Cardiac muscle cell (in vitro differentiated cells and primary cell): ENCODE data around the gene CCBE1. TPM values are rescaled to one million over a fixed set of nuclear protein-coding genes. Genes with fewer than 3 reads are reported as not detected.
A peak's percentile ranks its signal among the peaks of the same experiment; 100 is the strongest.

Experiments used
- DNase-seq, 2 donors: peaks; one replicate each; pipeline versions ENCODE4 v3.0.0 to v3.0.0-alpha.2; 2010 to 2017; ENCODE audit warnings: low read depth in 1 of 2, low spot score in 1 of 2
- H3K27ac ChIP-seq: fragments of 200-600 bp; sonication (generic); 2 replicates; pipeline ENCODE4 v1.5.1; 2016
- H3K27me3 ChIP-seq: fragments of 200-600 bp; sonication (generic); 2 replicates; pipeline ENCODE4 v1.6.0; 2016; ENCODE audit warnings: control low read depth
- H3K36me3 ChIP-seq: fragments of 200-600 bp; sonication (generic); 2 replicates; pipeline ENCODE4 v1.5.1; 2016; ENCODE audit warnings: control low read depth
- H3K4me1 ChIP-seq: fragments of 200-600 bp; sonication (generic); 2 replicates; pipeline ENCODE4 v1.8.1; 2017; ENCODE audit warnings: low read depth, mild to moderate bottlenecking, mixed run types
- H3K4me3 ChIP-seq: fragments of 200-600 bp; sonication (generic); 2 replicates; pipeline ENCODE4 v1.5.1; 2016; ENCODE audit warnings: mild to moderate bottlenecking
- H3K9me3 ChIP-seq: fragments of 200-600 bp; sonication (generic); 2 replicates; pipeline ENCODE4 v1.5.1; 2017; ENCODE audit warnings: low read depth, mild to moderate bottlenecking, control low read depth
- CTCF ChIP-seq: IDR thresholded peaks from 2 replicates; pipeline ENCODE4 v1.5.1; 2012; ENCODE audit warnings: low read depth, mild to moderate bottlenecking, low read length
- polyA plus RNA-seq: library from polyadenylated mRNA; unstranded; fragments of >200 nt; fragmentation: Nextera tagmentation; extraction: Ambion mirVana; gene quantifications from 2 replicates; pipeline ENCODE4 v1.2.1, GENCODE V29; 2016
- total RNA-seq: library from RNA; depleted of rRNA; stranded (reverse); fragments of >200 nt; gene quantifications from 2 replicates; pipeline ENCODE4 v1.2.3, GENCODE V29; 2016

The CCBE1 gene
- total and polyA plus RNA-seq, 2 experiments from 2014 or later: 1.5 to 3.7 TPM

- DNase-seq: no peak
- no peak overlapping the region for H3K4me3 ChIP-seq
- no peak overlapping the region for H3K27ac ChIP-seq
- H3K36me3 ChIP-seq: no peaks in the 10 kb centered on the region
- peaks cover 30% of the 10 kb centered on the region for H3K27me3 ChIP-seq
- no peak for TF ChIP-seq CTCF
- H3K9me3 ChIP-seq: no peaks in the 10 kb centered on the region
- no peaks in the 10 kb centered on the region for H3K4me1 ChIP-seq
Measured at GRCh38 chr18:59729781-59730180, 32.6 kb upstream of the CCBE1 start.

GRCh38 chr18:59728816-59729215, 31.6 kb upstream of the CCBE1 start:
- Histone ChIP-seq H3K4me3 (no peak overlapping the region), H3K27ac (no peak overlapping the region), H3K27me3 (peaks cover 34% of the 10 kb centered on the region), H3K4me1 (no peaks in the 10 kb centered on the region), H3K36me3 (no peaks in the 10 kb centered on the region), H3K9me3 (no peaks in the 10 kb centered on the region)
- no peak for DNase-seq
- TF ChIP-seq CTCF: no peak

GRCh38 chr18:59725142-59725541, 27.9 kb upstream of the CCBE1 start:
- Histone ChIP-seq H3K36me3 (no peaks in the 10 kb centered on the region), H3K9me3 (no peaks in the 10 kb centered on the region), H3K27ac (no peak overlapping the region), H3K4me3 (no peak overlapping the region), H3K4me1 (no peaks in the 10 kb centered on the region), H3K27me3 (peaks cover 17% of the 10 kb centered on the region)
- TF ChIP-seq CTCF: no peak
- DNase-seq: peak in 1 of 2 donors; percentile 38

GRCh38 chr18:59724103-59724502, 26.9 kb upstream of the CCBE1 start:
- no peak for DNase-seq
- Histone ChIP-seq H3K27ac (no peak overlapping the region), H3K9me3 (no peaks in the 10 kb centered on the region), H3K36me3 (no peaks in the 10 kb centered on the region), H3K27me3 (peaks cover 20% of the 10 kb centered on the region), H3K4me3 (no peak overlapping the region), H3K4me1 (no peaks in the 10 kb centered on the region)
- TF ChIP-seq CTCF: no peak

- H3K4me1 ChIP-seq: no peaks in the 10 kb centered on the region
- no peaks in the 10 kb centered on the region for H3K9me3 ChIP-seq
- H3K27me3 ChIP-seq: peaks cover 36% of the 10 kb centered on the region
- DNase-seq: no peak
- no peak overlapping the region for H3K4me3 ChIP-seq
- H3K36me3 ChIP-seq: no peaks in the 10 kb centered on the region
- no peak overlapping the region for H3K27ac ChIP-seq
- no peak for TF ChIP-seq CTCF
Measured at GRCh38 chr18:59721931-59722330, 24.7 kb upstream of the CCBE1 start.

- TF ChIP-seq CTCF: no peak
- Histone ChIP-seq H3K27me3 (peaks cover 36% of the 10 kb centered on the region), H3K4me1 (no peaks in the 10 kb centered on the region), H3K9me3 (no peaks in the 10 kb centered on the region), H3K4me3 (no peak overlapping the region), H3K36me3 (no peaks in the 10 kb centered on the region), H3K27ac (no peak overlapping the region)
- DNase-seq: no peak
Measured at GRCh38 chr18:59721211-59721610, 24.0 kb upstream of the CCBE1 start.
